ENCODE measurements around the gene ALKBH6. TPM values are rescaled to one million over a fixed set of nuclear protein-coding genes. Genes with fewer than 3 reads are reported as not detected.

Gene ALKBH6
- total and polyA plus RNA-seq, 2 of the 8 experiments (the other 6 are each of a cell fraction or from before 2014, with no cell fraction given), result 19.2 to 33.3 TPM

GRCh38 chr19:36025541-36025940, 11.5 kb upstream of the ALKBH6 start (continued):
- TF ChIP-seq USF2 (IDR thresholded peaks at IDR 0.05; ENCODE audit: low read length) (no peak), TCF12 (IDR thresholded peaks at IDR 0.05; ENCODE audit: low read depth, low read length) (no peak), SIN3A (conservative IDR thresholded peaks at IDR 0.05 in 1 of 2, IDR thresholded peaks at IDR 0.05 in 1 of 2; ENCODE audit: low read depth in 1 of 2, low read length in 2 of 2) (no peak), BACH1 (IDR thresholded peaks at IDR 0.05; ENCODE audit: low read length) (no peak), MAFK (IDR thresholded peaks at IDR 0.05; ENCODE audit: low read depth, low read length) (no peak)
